ENCODE data around the gene MMP8.

- TF ChIP-seq CTCF (IDR thresholded peaks at IDR 0.05; ENCODE audit: poor library complexity, severe bottlenecking) = no peak
- TF ChIP-seq REST (IDR thresholded peaks at IDR 0.05; ENCODE audit: borderline replicate concordance) = no peak
- TF ChIP-seq EZH2 (IDR thresholded peaks at IDR 0.05; ENCODE audit: borderline replicate concordance, insufficient read depth, low read length, poor library complexity, severe bottlenecking) = no peak
- TF ChIP-seq TAF1 (IDR thresholded peaks at IDR 0.05; ENCODE audit: low read depth) = no peak
- TF ChIP-seq POLR2AphosphoS5 (IDR thresholded peaks at IDR 0.05) = no peak
- no peak for TF ChIP-seq RAD21 (conservative IDR thresholded peaks at IDR 0.05)
These were observed 5.4 kb upstream of the MMP8 start for GRCh38 chr11:102729849-102730815.
